SK-N-SH (cell line): ENCODE results near the gene STXBP1. TPM values are rescaled to one million over a fixed set of nuclear protein-coding genes. Genes with fewer than 3 reads are reported as not detected.

ENCODE experiments used
- CTCF ChIA-PET: fragments of 300-600, 350-600 bp; formaldehyde crosslinking; extraction: SDS; loops from one replicate; lab custom pipeline; 2021; lab: Yijun Ruan, JAX
- POLR2A ChIA-PET: fragments of 350-600 bp; sonication (Branson Sonifier 250); formaldehyde crosslinking; extraction: SDS; loops from one replicate; lab custom pipeline; 2020; ENCODE audit warnings: antibody characterized with exemption, inconsistent platforms; lab: Yijun Ruan, JAX
- DNase-seq: peaks from one replicate; pipeline ENCODE4 v3.0.0; 2012
- H2AFZ ChIP-seq: fragments of 200-600 bp; sonication (generic); 2 replicates; pipeline ENCODE4 v1.8.1; 2016; ENCODE audit warnings: antibody characterized with exemption, mild to moderate bottlenecking, low read depth
- H3F3A ChIP-seq: fragments of 200-600 bp; sonication (generic); replicated peaks from 2 replicates; pipeline ENCODE3; 2016; ENCODE audit warnings: antibody characterized with exemption, mild to moderate bottlenecking; ENCODE audit not compliant: insufficient read depth
- H3K27ac ChIP-seq, 2 experiments: fragments of 200-500 bp in 1 of 2; fragments of 200-600 bp in 1 of 2; sonication (Bioruptor generic) in 1 of 2; sonication (generic), shearing (Covaris generic) in 1 of 2; 2 replicates each; pipeline versions ENCODE4 v1.5.1 to v1.6.1; 2014 to 2016; ENCODE audit warnings: low read depth in 2 of 2, inconsistent platforms in 1 of 2, low read length in 1 of 2, mild to moderate bottlenecking in 1 of 2, mixed read lengths in 1 of 2
- H3K27me3 ChIP-seq: fragments of 200-600 bp; sonication (generic), shearing (Covaris generic); 2 replicates; pipeline ENCODE4 v1.6.1; 2016; ENCODE audit warnings: mixed run types; ENCODE audit not compliant: insufficient read depth
- H3K36me3 ChIP-seq, 2 experiments: fragments of 200-500 bp in 1 of 2; fragments of 200-600 bp in 1 of 2; sonication (Bioruptor generic) in 1 of 2; sonication (generic) in 1 of 2; replicated peaks in 1 of 2; 2 replicates each; pipeline versions ENCODE3 to v1.5.1; 2014 to 2016; ENCODE audit warnings: low read length in 1 of 2, mild to moderate bottlenecking in 1 of 2; ENCODE audit not compliant: insufficient read depth in 2 of 2, control insufficient read depth in 1 of 2
- H3K4me1 ChIP-seq, 2 experiments: fragments of 200-500 bp in 1 of 2; fragments of 200-600 bp in 1 of 2; sonication (Bioruptor generic) in 1 of 2; sonication (generic), shearing (Covaris generic) in 1 of 2; 2 replicates each; pipeline versions ENCODE4 v1.5.1 to v1.6.1; 2014 to 2016; ENCODE audit warnings: low read depth in 1 of 2, low read length in 1 of 2, mixed run types in 1 of 2; ENCODE audit not compliant: insufficient read depth in 2 of 2, control insufficient read depth in 1 of 2
- H3K4me2 ChIP-seq: fragments of 200-600 bp; sonication (generic), shearing (Covaris generic); 2 replicates; pipeline ENCODE4 v1.6.1; 2017; ENCODE audit warnings: mixed run types
- H3K4me3 ChIP-seq, 2 experiments: fragments of 200-500 bp in 1 of 2; fragments of 200-600 bp in 1 of 2; sonication (Bioruptor generic) in 1 of 2; sonication (generic), shearing (Covaris generic) in 1 of 2; 2 replicates each; pipeline versions ENCODE4 v1.5.1 to v1.8.1; 2014 to 2016; ENCODE audit warnings: low read depth in 2 of 2, inconsistent platforms in 1 of 2, low read length in 1 of 2, mild to moderate bottlenecking in 1 of 2, mixed read lengths in 1 of 2, moderate library complexity in 1 of 2
- H3K79me2 ChIP-seq: fragments of 200-600 bp; sonication (generic); 2 replicates; pipeline ENCODE4 v1.8.1; 2017; ENCODE audit warnings: mild to moderate bottlenecking; ENCODE audit not compliant: insufficient read depth
- H3K9ac ChIP-seq: fragments of 200-600 bp; sonication (generic); 2 replicates; pipeline ENCODE4 v1.6.1; 2017; ENCODE audit warnings: mixed run types
- H3K9me2 ChIP-seq: fragments of 200-600 bp; sonication (generic); 2 replicates; pipeline ENCODE4 v1.6.1; 2017; ENCODE audit warnings: mixed run types
- H3K9me3 ChIP-seq: fragments of 200-600 bp; sonication (generic); 2 replicates; pipeline ENCODE4 v1.6.1; 2017; ENCODE audit warnings: mixed run types, mild to moderate bottlenecking, moderate library complexity
- H4K20me1 ChIP-seq: fragments of 200-600 bp; sonication (generic); 2 replicates; pipeline ENCODE4 v1.6.1; 2017; ENCODE audit warnings: mild to moderate bottlenecking, mixed run types; ENCODE audit not compliant: insufficient read depth
- CHD2 ChIP-seq: fragments of 150-350 bp; IDR thresholded peaks from 2 replicates; pipeline ENCODE4 v1.6.1; 2018; ENCODE audit warnings: low read length; ENCODE audit not compliant: partially characterized antibody
- ELF1 ChIP-seq: IDR thresholded peaks from 2 replicates; pipeline ENCODE4 v1.4.0; 2012
- EP300 ChIP-seq, 2 experiments: IDR thresholded peaks; 2 replicates each; pipeline versions ENCODE4 v1.4.0 to v1.6.1; 2012; ENCODE audit warnings: borderline replicate concordance in 1 of 2, low read depth in 1 of 2, low read length in 1 of 2
- EZH2phosphoT487 ChIP-seq: fragments of 200-600 bp; sonication (generic); IDR thresholded peaks from 2 replicates; pipeline ENCODE4 v1.6.1; 2017; ENCODE audit warnings: low read depth, mixed run types, mild to moderate bottlenecking, antibody characterized with exemption, moderate library complexity, borderline replicate concordance
- FOXJ3 ChIP-seq: sonication (generic); formaldehyde crosslinking; IDR thresholded peaks from 2 replicates; pipeline ENCODE4 v1.5.1; 2020; ENCODE audit warnings: mild to moderate bottlenecking, missing genetic modification reagents
- GABPA ChIP-seq: IDR thresholded peaks from 2 replicates; pipeline ENCODE4 v1.4.0; 2012; ENCODE audit warnings: low read depth, mild to moderate bottlenecking
- GATA2 ChIP-seq: sonication (generic); formaldehyde crosslinking; IDR thresholded peaks from 2 replicates; pipeline ENCODE4 v1.5.0; 2020; ENCODE audit warnings: mild to moderate bottlenecking, missing genetic modification reagents
- IRF3 ChIP-seq: fragments of 150-350 bp; IDR thresholded peaks from 2 replicates; pipeline ENCODE4 v1.6.1; 2016; ENCODE audit warnings: mild to moderate bottlenecking, low read depth, low read length
- MAX ChIP-seq: IDR thresholded peaks from 2 replicates; pipeline ENCODE4 v1.4.0; 2012; ENCODE audit warnings: low read depth
- MXI1 ChIP-seq: IDR thresholded peaks from 2 replicates; pipeline ENCODE4 v1.6.1; 2012; ENCODE audit warnings: mild to moderate bottlenecking, low read depth, low read length, improper control_type of control experiment
- PBX3 ChIP-seq: IDR thresholded peaks from 2 replicates; pipeline ENCODE4; 2012
- POLR2AphosphoS5 ChIP-seq: IDR thresholded peaks from 2 replicates; pipeline ENCODE4 v1.6.1; 2012; ENCODE audit warnings: low read depth, low read length
- RAD21 ChIP-seq: IDR thresholded peaks from 2 replicates; pipeline ENCODE4 v1.6.1; 2012; ENCODE audit warnings: mild to moderate bottlenecking, low read length
- RFX5 ChIP-seq: IDR thresholded peaks from 2 replicates; pipeline ENCODE4 v1.6.1; 2012; ENCODE audit warnings: mild to moderate bottlenecking, improper control_type of control experiment, low read length
- RXRA ChIP-seq: IDR thresholded peaks from 2 replicates; pipeline ENCODE4 v1.4.0; 2012; ENCODE audit warnings: low read depth, mild to moderate bottlenecking, borderline replicate concordance
- SIN3A ChIP-seq: IDR thresholded peaks from 2 replicates; pipeline ENCODE4 v1.6.1; 2012; ENCODE audit warnings: low read depth, mild to moderate bottlenecking, low read length, moderate library complexity, borderline replicate concordance
- SMC3 ChIP-seq: IDR thresholded peaks from 2 replicates; pipeline ENCODE4 v1.6.1; 2012; ENCODE audit warnings: low read depth, low read length, improper control_type of control experiment
- TAF1 ChIP-seq: IDR thresholded peaks from 2 replicates; pipeline ENCODE4 v1.6.1; 2012; ENCODE audit warnings: low read depth, mild to moderate bottlenecking, low read length, moderate library complexity, borderline replicate concordance
- USF2 ChIP-seq: fragments of 150-350 bp; IDR thresholded peaks from 2 replicates; pipeline ENCODE4 v1.6.1; 2017; ENCODE audit warnings: antibody characterized with exemption, low read length, low read depth, borderline replicate concordance
- YY1 ChIP-seq: IDR thresholded peaks from 2 replicates; pipeline ENCODE4 v1.4.0; 2012; ENCODE audit warnings: low read depth, mild to moderate bottlenecking
- WGBS: methylation state at CpG from one replicate; pipeline ENCODE4 v1.1.6; 2017; ENCODE audit warnings: low lambda C conversion rate; 5-methylcytosine and 5-hydroxymethylcytosine counted together
- polyA plus RNA-seq, 3 experiments: library from polyadenylated mRNA; depleted of rRNA; stranded (reverse); fragments of >200 nt; gene quantifications; 2 replicates each; pipeline ENCODE4 v1.2.3, GENCODE V29; 2012

STXBP1 gene
- polyA plus RNA-seq, 1 of the 3 experiments (the other 2 are of a cell fraction), result 44.3 TPM

- TF ChIP-seq RXRA, result no peak
- no peak for TF ChIP-seq GABPA
- TF ChIP-seq POLR2AphosphoS5, result no peak
- TF ChIP-seq RAD21, result no peak
- TF ChIP-seq RFX5, result no peak
- no peak for TF ChIP-seq ELF1
- no peak for TF ChIP-seq EZH2phosphoT487
- TF ChIP-seq CHD2, result no peak
- TF ChIP-seq PBX3, result no peak
- no peak for TF ChIP-seq YY1
- H3K4me3 ChIP-seq, result no peak overlapping the region
- no peaks in the 10 kb centered on the region for H4K20me1 ChIP-seq
- H3K27ac ChIP-seq, result no peak overlapping the region
- CTCF ChIA-PET, result interaction anchor here (1.2 to 1.4 kb wide), 2 partner anchors 14 to 134 kb away, joined by 3 to 5 read pairs; partner anchors contain the start of gene TOR2A
- POLR2A ChIA-PET, result interaction anchor here (0.8 kb wide), 1 partner anchor 11 kb away, joined by 3 read pairs; no protein-coding TSS in a partner anchor
- no peaks in the 10 kb centered on the region for H3K27me3 ChIP-seq
- H3K79me2 ChIP-seq, result peaks cover under 1% of the 10 kb centered on the region; the same call in 1 of the 2 replicates
- H3K36me3 ChIP-seq, result no peaks in the 10 kb centered on the region
- H3K9me2 ChIP-seq, result no peaks in the 10 kb centered on the region
- DNase-seq, result no peak
- no peak overlapping the region for H2AFZ ChIP-seq
- H3K4me1 ChIP-seq, result peaks cover 0 to 15% of the 10 kb centered on the region in 2 experiments; a peak in 1 of 4 replicates
- 100% methylated on average over 7 of the region's 12 CpGs for whole genome bisulfite sequencing
- H3K9me3 ChIP-seq, result no peaks in the 10 kb centered on the region
- no peak overlapping the region for H3K9ac ChIP-seq
- H3F3A ChIP-seq, result peaks cover 3% of the 10 kb centered on the region
- no peak overlapping the region for H3K4me2 ChIP-seq
Observed at GRCh38 chr9:127720031-127720864, 108.2 kb downstream of the STXBP1 start.

GRCh38 chr9:127720865-127721227, 108.8 kb downstream of the STXBP1 start:
- CTCF ChIA-PET, result interaction anchor here (1.2 to 1.4 kb wide), 2 partner anchors 14 to 134 kb away, joined by 3 to 5 read pairs; partner anchors contain the start of gene TOR2A
- H2AFZ ChIP-seq, result no peak overlapping the region

More at GRCh38 chr9:127720865-127721227, 108.8 kb downstream of the STXBP1 start:
- H3K27ac ChIP-seq, result no peak overlapping the region
- no peak overlapping the region for H3K4me2 ChIP-seq
- POLR2A ChIA-PET, result no interaction called here
- peaks cover 0 to 15% of the 10 kb centered on the region in 2 experiments; a peak in 1 of 4 replicates for H3K4me1 ChIP-seq
- no peak for TF ChIP-seq ELF1
- TF ChIP-seq RFX5, result no peak
- no peak for TF ChIP-seq EP300 (IDR thresholded peaks at IDR 0.05; ENCODE audit: borderline replicate concordance in 1 of 2, low read depth in 1 of 2, low read length in 1 of 2)
- TF ChIP-seq CHD2, result no peak
- no peak for TF ChIP-seq IRF3
- TF ChIP-seq FOXJ3 (CRISPR knock-in tag), result no peak
- no peak for TF ChIP-seq MXI1
- TF ChIP-seq MAX, result no peak
- TF ChIP-seq USF2, result no peak
- no peak for TF ChIP-seq PBX3
- TF ChIP-seq SMC3, result no peak
- TF ChIP-seq TAF1, result no peak
- TF ChIP-seq SIN3A, result no peak
- TF ChIP-seq GATA2 (CRISPR knock-in tag), result no peak
- no peaks in the 10 kb centered on the region for H3K9me3 ChIP-seq
- no peaks in the 10 kb centered on the region for H3K36me3 ChIP-seq
- H3K9me2 ChIP-seq, result no peaks in the 10 kb centered on the region
- H4K20me1 ChIP-seq, result no peaks in the 10 kb centered on the region
- H3F3A ChIP-seq, result peaks cover 3% of the 10 kb centered on the region
- DNase-seq, result no peak
- no peak overlapping the region for H3K4me3 ChIP-seq
- H3K27me3 ChIP-seq, result no peaks in the 10 kb centered on the region
- no peaks in the 10 kb centered on the region for H3K79me2 ChIP-seq
- H3K9ac ChIP-seq, result no peak overlapping the region
